RWPE2 (cell line): Measurements from ENCODE around the gene APBA3.
A peak's percentile ranks its signal among the peaks of the same experiment; 100 is the strongest.

ENCODE experiments used
- ATAC-seq: fragments of 200-7000 bp; cut with Tn5 transposase; 3 replicates; pipeline ENCODE4 v1.9.1; 2021; ENCODE audit warnings: low read depth
- DNase-seq: peaks from one replicate; pipeline ENCODE4 v3.0.0-alpha.2; 2020; ENCODE audit warnings: low spot score
- H3K27ac ChIP-seq: fragments of 450-650 bp; 2 replicates; pipeline ENCODE4 v1.5.1; 2017; ENCODE audit warnings: mild to moderate bottlenecking; ENCODE audit not compliant: poor library complexity, severe bottlenecking
- H3K27me3 ChIP-seq: fragments of 250-450 bp; sonication (Bioruptor Pico); 2 replicates; pipeline ENCODE4 v1.5.1; 2021; ENCODE audit warnings: mild to moderate bottlenecking, moderate library complexity; ENCODE audit not compliant: insufficient read depth, poor library complexity, severe bottlenecking
- H3K36me3 ChIP-seq: fragments of 250-450 bp; sonication (Bioruptor Pico); 2 replicates; pipeline ENCODE4 v1.5.1; 2020; ENCODE audit warnings: low read depth, mild to moderate bottlenecking, moderate library complexity
- H3K4me1 ChIP-seq: fragments of 250-450 bp; sonication (Bioruptor Pico); 2 replicates; pipeline ENCODE4 v1.5.1; 2021; ENCODE audit warnings: mild to moderate bottlenecking, moderate library complexity; ENCODE audit not compliant: insufficient read depth, poor library complexity, severe bottlenecking
- H3K4me3 ChIP-seq: fragments of 250-450 bp; sonication (Bioruptor Pico); 2 replicates; pipeline ENCODE4 v1.5.1; 2021; ENCODE audit warnings: mild to moderate bottlenecking, moderate library complexity; ENCODE audit not compliant: severe bottlenecking
- H3K9me3 ChIP-seq: fragments of 250-450 bp; sonication (Bioruptor Pico); 2 replicates; pipeline ENCODE4 v1.5.1; 2021; ENCODE audit warnings: mild to moderate bottlenecking, moderate library complexity; ENCODE audit not compliant: severe bottlenecking
- TF ChIP-seq, protein P1 (sequence below): fragments of 450-650 bp; IDR thresholded peaks from one replicate; pipeline ENCODE4 v1.5.1; 2017; ENCODE audit warnings: mild to moderate bottlenecking, moderate library complexity; ENCODE audit not compliant: poor library complexity, severe bottlenecking

Gene APBA3

GRCh38 chr19:3785938-3786824, 24.7 kb upstream of the APBA3 start, which contains the start of gene MATK:
Gene MATK, minus strand, starts transcription at chr19:3786381. Its CDS starts 1,246 bp downstream, at chr19:3785135.
- TF ChIP-seq, protein P1, sequence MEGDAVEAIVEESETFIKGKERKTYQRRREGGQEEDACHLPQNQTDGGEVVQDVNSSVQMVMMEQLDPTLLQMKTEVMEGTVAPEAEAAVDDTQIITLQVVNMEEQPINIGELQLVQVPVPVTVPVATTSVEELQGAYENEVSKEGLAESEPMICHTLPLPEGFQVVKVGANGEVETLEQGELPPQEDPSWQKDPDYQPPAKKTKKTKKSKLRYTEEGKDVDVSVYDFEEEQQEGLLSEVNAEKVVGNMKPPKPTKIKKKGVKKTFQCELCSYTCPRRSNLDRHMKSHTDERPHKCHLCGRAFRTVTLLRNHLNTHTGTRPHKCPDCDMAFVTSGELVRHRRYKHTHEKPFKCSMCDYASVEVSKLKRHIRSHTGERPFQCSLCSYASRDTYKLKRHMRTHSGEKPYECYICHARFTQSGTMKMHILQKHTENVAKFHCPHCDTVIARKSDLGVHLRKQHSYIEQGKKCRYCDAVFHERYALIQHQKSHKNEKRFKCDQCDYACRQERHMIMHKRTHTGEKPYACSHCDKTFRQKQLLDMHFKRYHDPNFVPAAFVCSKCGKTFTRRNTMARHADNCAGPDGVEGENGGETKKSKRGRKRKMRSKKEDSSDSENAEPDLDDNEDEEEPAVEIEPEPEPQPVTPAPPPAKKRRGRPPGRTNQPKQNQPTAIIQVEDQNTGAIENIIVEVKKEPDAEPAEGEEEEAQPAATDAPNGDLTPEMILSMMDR = no peak
- ATAC-seq = 0 out of 3 replicates have a peak, but pooled peaks have one; percentile 7
- Histone ChIP-seq H3K4me1 (no peaks in the 10 kb centered on the region), H3K27me3 (peaks cover 10% of the 10 kb centered on the region), H3K36me3 (no peaks in the 10 kb centered on the region), H3K27ac (no peak within 1 kb of the TSS), H3K4me3 (peak within 1 kb of the TSS; percentile 37), H3K9me3 (peaks cover 7% of the 10 kb centered on the region)
- DNase-seq = no peak

- no peaks in the 10 kb centered on the region for H3K36me3 ChIP-seq
- ATAC-seq = peak; percentile 40; the same call in 2 of the 3 replicates
- peak; percentile 34 for DNase-seq
- H3K4me3 ChIP-seq = peak overlapping the region; percentile 37
- no peaks in the 10 kb centered on the region for H3K4me1 ChIP-seq
- H3K27me3 ChIP-seq = peaks cover 10% of the 10 kb centered on the region
- TF ChIP-seq, protein P1 = no peak
- H3K9me3 ChIP-seq = peaks cover 7% of the 10 kb centered on the region
- no peak overlapping the region for H3K27ac ChIP-seq
Observed at GRCh38 chr19:3785451-3785937, 24.0 kb upstream of the APBA3 start.

- TF ChIP-seq, protein P1 = no peak
- DNase-seq (peak; percentile 45), ATAC-seq (peak; percentile 78)
- Histone ChIP-seq H3K36me3 (no peaks in the 10 kb centered on the region), H3K9me3 (peaks cover 7% of the 10 kb centered on the region), H3K27me3 (peaks cover 10% of the 10 kb centered on the region), H3K27ac (no peak overlapping the region), H3K4me3 (peak overlapping the region; percentile 37), H3K4me1 (no peaks in the 10 kb centered on the region)
Observed at GRCh38 chr19:3784607-3785450, 23.3 kb upstream of the APBA3 start.

GRCh38 chr19:3783660-3784584, 22.4 kb upstream of the APBA3 start:
- Histone ChIP-seq H3K4me1 (no peaks in the 10 kb centered on the region), H3K9me3 (peaks cover 7% of the 10 kb centered on the region), H3K27me3 (peaks cover 10% of the 10 kb centered on the region), H3K36me3 (no peaks in the 10 kb centered on the region), H3K27ac (no peak overlapping the region), H3K4me3 (no peak overlapping the region)
- ATAC-seq (no peak), DNase-seq (peak; percentile 49)
- TF ChIP-seq, protein P1 = no peak
